Neural progenitor cell (in vitro differentiated cells): ENCODE measurements around the gene CLNS1A.
"Not testable (repeated sequence)": the region's sequence is repeated elsewhere in the genome, so short reads cannot be mapped to it uniquely, and the experiment has no call there.

ENCODE experiments used
- CTCF ChIP-seq: fragments of 200-600 bp; sonication (generic); IDR thresholded peaks from 2 replicates; pipeline ENCODE4 v1.5.1; 2017; ENCODE audit warnings: antibody characterized with exemption, mild to moderate bottlenecking
- EZH2 ChIP-seq: fragments of 200-600 bp; sonication (generic); IDR thresholded peaks from 2 replicates; pipeline ENCODE4 v1.6.1; 2017; ENCODE audit warnings: antibody characterized with exemption, mild to moderate bottlenecking, moderate library complexity

GRCh38 chr11:77575428-77575827, 62.2 kb downstream of the CLNS1A start:
- TF ChIP-seq CTCF, EZH2: not testable (repeated sequence)
